GM19438 (cell line): ENCODE measurements around the gene AMH.

ENCODE experiments used
- ATAC-seq: cut with Tn5 transposase; IDR thresholded peaks from one replicate; pipeline ENCODE4 v1.9.1; 2021; ENCODE audit warnings: low read depth; ENCODE audit not compliant: unreplicated experiment

Gene AMH

DNA sequence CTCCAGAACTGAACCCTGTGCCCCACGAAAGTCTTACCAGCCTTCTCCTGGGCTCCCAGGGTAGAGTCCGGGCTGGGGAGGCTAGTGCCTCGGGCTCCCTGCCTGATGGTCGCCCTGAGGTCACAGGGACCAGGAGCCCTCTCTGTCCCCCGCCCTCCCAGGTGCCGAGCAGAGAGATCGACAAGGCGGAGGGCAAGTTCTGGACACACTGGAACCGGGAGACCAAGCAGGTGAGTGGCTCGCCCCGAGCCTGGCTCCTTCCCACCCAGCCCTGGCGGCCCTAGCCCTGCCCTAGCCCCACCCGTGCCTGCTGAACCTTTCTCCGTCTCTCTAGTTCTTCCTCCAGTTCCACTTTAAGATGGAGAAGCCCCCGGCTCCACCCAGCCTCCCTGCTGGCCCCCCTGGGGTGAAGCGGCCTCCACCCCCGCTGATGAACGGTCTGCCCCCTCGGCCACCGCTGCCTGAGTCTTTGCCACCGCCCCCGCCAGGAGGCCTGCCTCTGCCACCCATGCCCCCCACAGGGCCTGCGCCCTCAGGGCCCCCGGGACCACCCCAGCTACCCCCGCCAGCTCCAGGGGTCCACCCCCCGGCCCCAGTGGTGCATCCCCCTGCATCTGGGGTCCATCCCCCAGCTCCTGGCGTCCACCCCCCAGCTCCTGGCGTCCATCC, 1.6 kb upstream of the AMH start:
- no peak for ATAC-seq

GRCh38 chr19:2248136-2249009, 750 bp upstream of the AMH start:
- no peak for ATAC-seq

GRCh38 chr19:2249880-2250765, 1.0 kb downstream of the AMH start:
- no peak for ATAC-seq

DNA sequence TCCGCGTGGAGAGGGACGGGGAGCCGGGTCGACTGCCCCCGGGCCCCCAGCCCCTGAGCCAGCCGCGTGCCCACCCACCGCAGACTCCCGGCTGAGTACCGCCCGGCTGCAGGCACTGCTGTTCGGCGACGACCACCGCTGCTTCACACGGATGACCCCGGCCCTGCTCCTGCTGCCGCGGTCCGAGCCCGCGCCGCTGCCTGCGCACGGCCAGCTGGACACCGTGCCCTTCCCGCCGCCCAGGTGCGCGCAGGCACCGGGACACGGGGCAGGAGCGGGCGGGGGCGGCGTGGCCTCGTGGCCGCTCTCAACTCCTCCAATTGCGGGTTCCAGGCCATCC, 1.6 kb downstream of the AMH start:
- no peak for ATAC-seq

DNA sequence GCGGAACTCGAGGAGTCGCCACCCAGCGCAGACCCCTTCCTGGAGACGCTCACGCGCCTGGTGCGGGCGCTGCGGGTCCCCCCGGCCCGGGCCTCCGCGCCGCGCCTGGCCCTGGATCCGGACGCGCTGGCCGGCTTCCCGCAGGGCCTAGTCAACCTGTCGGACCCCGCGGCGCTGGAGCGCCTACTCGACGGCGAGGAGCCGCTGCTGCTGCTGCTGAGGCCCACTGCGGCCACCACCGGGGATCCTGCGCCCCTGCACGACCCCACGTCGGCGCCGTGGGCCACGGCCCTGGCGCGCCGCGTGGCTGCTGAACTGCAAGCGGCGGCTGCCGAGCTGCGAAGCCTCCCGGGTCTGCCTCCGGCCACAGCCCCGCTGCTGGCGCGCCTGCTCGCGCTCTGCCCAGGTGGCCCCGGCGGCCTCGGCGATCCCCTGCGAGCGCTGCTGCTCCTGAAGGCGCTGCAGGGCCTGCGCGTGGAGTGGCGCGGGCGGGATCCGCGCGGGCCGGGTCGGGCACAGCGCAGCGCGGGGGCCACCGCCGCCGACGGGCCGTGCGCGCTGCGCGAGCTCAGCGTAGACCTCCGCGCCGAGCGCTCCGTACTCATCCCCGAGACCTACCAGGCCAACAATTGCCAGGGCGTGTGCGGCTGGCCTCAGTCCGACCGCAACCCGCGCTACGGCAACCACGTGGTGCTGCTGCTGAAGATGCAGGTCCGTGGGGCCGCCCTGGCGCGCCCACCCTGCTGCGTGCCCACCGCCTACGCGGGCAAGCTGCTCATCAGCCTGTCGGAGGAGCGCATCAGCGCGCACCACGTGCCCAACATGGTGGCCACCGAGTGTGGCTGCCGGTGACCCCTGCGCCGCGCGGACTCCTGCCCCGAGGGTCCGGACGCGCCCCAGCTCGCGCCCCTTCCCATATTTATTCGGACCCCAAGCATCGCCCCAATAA, 2.3 kb downstream of the AMH start:
- no peak for ATAC-seq

GRCh38 chr19:2252055-2252796, 3.1 kb downstream of the AMH start:
- ATAC-seq, result no peak

DNA sequence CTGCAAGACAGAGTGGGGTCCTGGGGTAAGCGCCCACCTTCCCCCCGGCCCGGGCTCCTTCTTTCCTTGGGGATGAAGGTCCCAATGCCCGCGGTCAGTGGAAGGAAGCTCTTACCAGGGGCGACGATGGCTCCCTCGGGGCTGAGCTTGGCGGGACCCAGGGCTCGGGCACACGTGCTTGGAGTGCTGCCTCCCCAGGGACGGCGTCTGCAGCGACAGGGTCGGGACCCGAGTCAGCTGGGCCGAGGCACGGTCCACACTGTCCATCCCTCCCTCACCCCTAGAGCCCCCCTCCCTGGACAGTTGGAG, 3.6 kb downstream of the AMH start:
- ATAC-seq, result no peak

GRCh38 chr19:2253106-2254063, 4.3 kb downstream of the AMH start:
- ATAC-seq, result no peak

GRCh38 chr19:2254064-2254872, 5.1 kb downstream of the AMH start:
- ATAC-seq, result no peak

DNA sequence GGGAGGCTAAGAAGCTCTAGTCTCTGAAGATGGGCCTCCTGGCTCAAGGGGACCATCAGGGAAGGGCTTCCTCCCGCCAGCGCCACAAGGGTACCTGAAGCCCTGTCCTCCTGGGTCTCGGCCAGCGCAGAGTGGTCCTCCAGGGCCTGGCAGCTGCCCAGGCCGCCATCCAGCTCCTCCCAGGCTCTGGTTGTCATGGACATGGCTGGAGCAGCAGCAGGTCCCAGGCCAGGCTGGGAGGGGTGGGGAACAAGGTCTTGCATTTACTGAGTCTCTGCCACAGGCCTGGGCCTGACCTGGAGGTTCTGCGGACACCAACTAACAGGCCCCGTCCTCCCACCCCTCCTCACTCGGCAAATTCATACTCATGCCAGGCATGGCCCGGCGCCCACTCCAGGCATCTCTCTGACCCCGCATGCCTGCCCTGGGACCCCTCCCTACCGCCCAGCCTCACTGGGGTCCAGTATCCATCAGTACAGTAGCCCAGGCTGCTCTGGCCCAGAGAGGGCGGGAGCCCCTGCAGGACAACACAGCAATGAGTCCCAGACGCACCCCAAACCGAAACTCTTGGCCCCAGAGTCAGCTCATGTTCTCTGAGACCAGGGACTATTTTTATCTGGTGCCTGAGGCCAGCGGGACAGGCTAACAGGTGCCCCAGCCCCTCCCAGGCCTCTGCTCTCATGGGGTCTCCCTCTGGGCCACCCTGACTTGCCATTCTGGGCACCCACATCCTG, 6.2 kb downstream of the AMH start:
- no peak for ATAC-seq

DNA sequence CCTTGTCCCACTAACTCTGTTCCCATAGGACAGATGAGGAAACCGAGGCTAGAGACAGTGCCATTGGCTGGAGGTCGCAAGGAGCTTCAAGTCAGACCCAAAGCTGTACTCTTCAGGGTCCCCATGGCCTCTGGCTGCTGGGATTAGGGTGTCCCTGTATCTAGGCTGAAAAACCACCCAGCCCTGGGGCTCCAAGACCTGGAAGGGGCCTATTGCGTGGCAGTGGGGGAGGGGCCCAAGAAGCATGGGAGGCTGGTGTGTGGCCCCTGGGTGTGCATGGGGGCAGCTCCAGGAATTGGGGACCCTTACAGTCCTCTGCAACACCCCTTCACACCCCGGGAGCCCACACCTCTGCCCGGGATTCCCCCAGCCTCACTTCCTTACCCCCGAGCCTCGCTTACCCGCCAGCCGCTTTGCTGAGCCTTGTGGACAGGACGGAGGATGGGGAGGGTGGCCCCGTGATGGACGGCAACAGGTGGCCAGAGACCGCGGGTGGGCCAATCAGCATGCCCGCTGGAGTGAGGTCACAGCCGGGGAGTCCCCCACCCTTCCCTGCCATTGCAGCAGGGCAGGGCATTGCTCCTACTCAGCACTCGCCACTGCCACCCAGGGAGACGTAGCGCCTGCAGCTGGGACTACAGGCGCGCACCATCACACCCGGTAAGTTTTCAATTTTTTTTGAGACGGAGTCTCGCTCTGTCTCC, 7.0 kb downstream of the AMH start, which contains the start of gene JSRP1:
Gene JSRP1, minus strand, starts transcription at position 436 of the 704 bp plus-strand sequence. CDS start 1,103 bp downstream, outside the sequence.
- no peak for ATAC-seq

GRCh38 chr19:2259336-2259735, 10.2 kb downstream of the AMH start:
- ATAC-seq, result no peak

DNA sequence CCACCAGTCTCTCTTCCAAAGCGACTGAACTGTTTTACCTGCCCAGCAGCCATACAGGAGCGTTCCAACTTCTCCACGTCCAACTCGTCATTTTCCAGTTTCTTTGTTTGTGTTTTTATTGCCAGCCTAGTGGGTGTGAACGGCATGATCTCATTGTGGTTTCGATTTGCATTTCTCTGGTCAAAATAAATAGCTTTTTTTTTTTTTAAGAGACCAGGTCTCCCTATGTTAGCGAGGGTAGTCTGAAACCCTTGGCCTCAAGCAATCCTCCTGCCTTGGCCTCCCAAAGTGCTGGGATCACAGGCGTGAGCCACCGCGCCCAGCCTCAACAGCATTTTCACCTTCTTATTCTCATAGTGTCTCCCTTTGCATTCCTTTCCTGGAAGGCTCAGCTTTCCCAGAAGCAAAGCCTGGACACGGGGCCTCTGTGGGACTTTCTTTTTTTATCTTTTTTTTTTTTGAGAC, 11.2 kb downstream of the AMH start:
- no peak for ATAC-seq

GRCh38 chr19:2261438-2262172, 12.5 kb downstream of the AMH start:
- no peak for ATAC-seq

DNA sequence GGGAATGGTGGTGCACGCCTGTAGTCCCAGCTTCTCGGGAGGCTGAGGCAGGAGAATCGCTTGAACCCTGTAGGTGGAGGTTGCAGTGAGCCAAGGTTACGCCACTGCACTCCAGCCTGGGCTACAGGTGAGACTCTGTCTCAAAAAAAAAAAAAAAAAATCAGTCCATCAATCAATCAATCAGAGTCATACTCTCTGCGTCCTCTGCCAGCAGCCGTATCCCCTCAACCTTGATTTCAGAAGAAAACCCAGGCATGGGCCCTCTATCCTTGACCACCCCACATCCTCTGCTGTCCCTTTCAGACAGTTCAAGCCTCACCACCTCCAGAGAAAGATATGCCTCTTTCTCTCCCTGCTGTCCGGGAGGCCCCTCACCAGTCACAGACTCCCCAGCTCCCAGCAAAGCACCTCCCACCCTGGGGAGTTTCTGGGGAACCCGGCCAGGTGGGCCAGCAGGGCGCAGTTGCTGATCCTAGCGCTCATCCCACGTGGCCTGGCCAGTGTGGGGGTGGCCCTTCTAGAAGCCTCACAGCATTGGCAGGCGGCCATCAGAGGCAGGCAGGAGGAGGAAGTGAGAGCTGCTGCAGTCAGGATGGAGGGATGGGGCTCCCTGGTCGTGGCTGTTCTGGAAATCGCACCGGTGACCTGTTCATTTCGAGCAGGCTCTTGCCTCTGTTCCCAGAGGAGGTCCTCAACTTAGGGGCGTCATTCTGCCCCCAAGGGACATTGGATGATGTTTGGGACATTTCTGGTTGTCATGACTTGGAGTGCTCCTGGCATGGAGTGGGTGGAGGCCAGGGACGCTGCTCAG, 17.3 kb downstream of the AMH start:
- ATAC-seq, result no peak
